CD4-positive, alpha-beta T cell (primary cell): Measurements from ENCODE around the gene SSB. TPM values are rescaled to one million over a fixed set of nuclear protein-coding genes. Genes with fewer than 3 reads are reported as not detected.

Source experiments
- ATAC-seq: fragments of 200-7000 bp; cut with Tn5 transposase; one replicate; pipeline ENCODE4 v1.10.0; 2022; ENCODE audit warnings: mild to moderate bottlenecking; ENCODE audit not compliant: poor library complexity
- CTCF ChIA-PET: fragments of 350-600 bp; sonication (Branson Sonifier 250); formaldehyde crosslinking; loops from one replicate; lab custom pipeline; 2021; ENCODE audit warnings: antibody characterized with exemption, inconsistent platforms; lab: Charles Lee
- POLR2A ChIA-PET: fragments of 350-600 bp; sonication (Branson Sonifier 250); formaldehyde crosslinking; loops from one replicate; lab custom pipeline; 2021; ENCODE audit warnings: antibody characterized with exemption, inconsistent platforms; lab: Charles Lee
- DNase-seq, 14 experiments: peaks; one replicate each; pipeline ENCODE4 v3.0.0-alpha.2; 2013 to 2020; ENCODE audit warnings: mixed read lengths in 2 of 14
- H3K27ac ChIP-seq, 2 donors: one replicate each; pipeline versions ENCODE4 v1.5.1 to v1.7.0; 2013; ENCODE audit warnings: low read length in 2 of 2, low read depth in 1 of 2, mild to moderate bottlenecking in 1 of 2
- H3K27me3 ChIP-seq, 2 experiments: 1 replicate in 1 of 2; 2 replicates in 1 of 2; pipeline versions ENCODE4 v1.6.1 to v1.7.0; 2013; ENCODE audit warnings: low read length in 2 of 2, control low read depth in 1 of 2, mild to moderate bottlenecking in 1 of 2, moderate library complexity in 1 of 2; ENCODE audit not compliant: insufficient read depth in 2 of 2, control insufficient read depth in 1 of 2
- H3K36me3 ChIP-seq: one replicate; pipeline ENCODE4 v1.6.1; 2013; ENCODE audit warnings: low read length, control low read depth; ENCODE audit not compliant: insufficient read depth
- H3K4me1 ChIP-seq: one replicate; pipeline ENCODE4 v1.6.1; 2013; ENCODE audit warnings: low read length, control low read depth; ENCODE audit not compliant: insufficient read depth
- H3K4me3 ChIP-seq: one replicate; pipeline ENCODE4 v1.5.1; 2013; ENCODE audit warnings: mild to moderate bottlenecking, low read length, moderate library complexity
- H3K9me3 ChIP-seq, 2 experiments: 1 replicate in 1 of 2; 2 replicates in 1 of 2; pipeline versions ENCODE4 v1.6.1 to v1.7.0; 2013; ENCODE audit warnings: low read length in 2 of 2, mild to moderate bottlenecking in 2 of 2, control low read depth in 1 of 2, moderate library complexity in 1 of 2; ENCODE audit not compliant: control insufficient read depth in 1 of 2, insufficient read depth in 1 of 2
- H3K27ac Mint-ChIP-seq: one replicate; pipeline ENCODE4 v1.8.0; 2020; ENCODE audit warnings: mixed read lengths
- H3K27me3 Mint-ChIP-seq: one replicate; pipeline ENCODE4 v1.8.0; 2021; ENCODE audit warnings: mixed read lengths
- H3K36me3 Mint-ChIP-seq: one replicate; pipeline ENCODE4 v1.8.0; 2021; ENCODE audit warnings: low read depth, mixed read lengths
- H3K4me1 Mint-ChIP-seq: one replicate; pipeline ENCODE4 v1.8.0; 2021; ENCODE audit warnings: low read depth, mixed read lengths
- H3K4me3 Mint-ChIP-seq: one replicate; pipeline ENCODE4 v1.8.0; 2020; ENCODE audit warnings: mild to moderate bottlenecking, mixed read lengths
- H3K9me3 Mint-ChIP-seq: one replicate; pipeline ENCODE4 v1.8.0; 2020; ENCODE audit warnings: mixed read lengths
- intact Hi-C, 2 experiments: fragments of 100-400 bp; cut with DNase I in 1 of 2; cut with micrococcal nuclease in 1 of 2; formaldehyde crosslinking; loops; one replicate each; pipeline versions ENCODE4 v1.15.1 to v1.9.0; 2023 to 2025; cut with DNase I, micrococcal nuclease
- total RNA-seq, 174 experiments: library from RNA in 2 of 174; stranded (reverse) in 2 of 174; gene quantifications; one replicate each; pipeline ENCODE4 v1.2.3 and lab custom pipeline; 2021 to 2026
- TF ChIP-seq, protein P1 (sequence below): fragments of 200-600 bp; IDR thresholded peaks from one replicate; pipeline ENCODE4 v1.8.0; 2022; ENCODE audit warnings: antibody characterized with exemption, mild to moderate bottlenecking

Gene SSB
- total RNA-seq, 2 experiments from 2014 or later: 174 to 181 TPM

DNA sequence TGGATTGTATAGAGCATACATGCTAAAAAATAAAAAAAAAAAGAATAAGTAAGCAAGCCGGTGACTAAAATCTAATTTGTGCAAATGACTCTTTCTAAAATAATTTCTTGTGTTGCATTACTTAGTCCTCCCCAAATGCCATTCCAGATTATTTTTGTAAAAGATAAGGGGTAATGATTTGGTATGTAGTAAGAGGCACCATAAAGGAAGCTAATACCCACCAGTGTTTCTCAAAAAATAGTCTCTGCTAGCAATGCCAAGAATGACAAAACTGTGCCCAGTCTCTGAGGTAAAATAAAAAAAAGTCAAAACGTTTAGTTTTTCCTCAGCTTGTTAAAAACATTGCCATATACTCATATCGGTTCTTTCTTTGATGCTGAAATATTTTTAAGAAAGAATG is 23.4 kb downstream of the SSB start:
- Histone ChIP-seq H3K27me3 (no peaks in the 10 kb centered on the region), H3K9me3 (no peaks in the 10 kb centered on the region), H3K4me3 (no peak overlapping the region), H3K36me3 (peaks cover 37% of the 10 kb centered on the region), H3K4me1 (peaks cover 37% of the 10 kb centered on the region), H3K27ac (no peak overlapping the region)
- DNase-seq (no peak), ATAC-seq (no peak)
- POLR2A ChIA-PET: interaction anchor here (0.7 kb wide), 1 partner anchor 790 kb away, joined by 3 read pairs; no protein-coding TSS in a partner anchor
- Mint-ChIP-seq H3K4me3 (no peak overlapping the region), H3K27me3 (no peaks in the 10 kb centered on the region), H3K4me1 (peaks cover 55% of the 10 kb centered on the region), H3K9me3 (no peaks in the 10 kb centered on the region), H3K27ac (no peak overlapping the region), H3K36me3 (peaks cover 63% of the 10 kb centered on the region)
- TF ChIP-seq, protein P1, sequence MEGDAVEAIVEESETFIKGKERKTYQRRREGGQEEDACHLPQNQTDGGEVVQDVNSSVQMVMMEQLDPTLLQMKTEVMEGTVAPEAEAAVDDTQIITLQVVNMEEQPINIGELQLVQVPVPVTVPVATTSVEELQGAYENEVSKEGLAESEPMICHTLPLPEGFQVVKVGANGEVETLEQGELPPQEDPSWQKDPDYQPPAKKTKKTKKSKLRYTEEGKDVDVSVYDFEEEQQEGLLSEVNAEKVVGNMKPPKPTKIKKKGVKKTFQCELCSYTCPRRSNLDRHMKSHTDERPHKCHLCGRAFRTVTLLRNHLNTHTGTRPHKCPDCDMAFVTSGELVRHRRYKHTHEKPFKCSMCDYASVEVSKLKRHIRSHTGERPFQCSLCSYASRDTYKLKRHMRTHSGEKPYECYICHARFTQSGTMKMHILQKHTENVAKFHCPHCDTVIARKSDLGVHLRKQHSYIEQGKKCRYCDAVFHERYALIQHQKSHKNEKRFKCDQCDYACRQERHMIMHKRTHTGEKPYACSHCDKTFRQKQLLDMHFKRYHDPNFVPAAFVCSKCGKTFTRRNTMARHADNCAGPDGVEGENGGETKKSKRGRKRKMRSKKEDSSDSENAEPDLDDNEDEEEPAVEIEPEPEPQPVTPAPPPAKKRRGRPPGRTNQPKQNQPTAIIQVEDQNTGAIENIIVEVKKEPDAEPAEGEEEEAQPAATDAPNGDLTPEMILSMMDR: no peak
- CTCF ChIA-PET: no interaction called here
- intact Hi-C loops: loop anchor here (2.0 to 5.0 kb wide), 3 partner anchors 55 to 130 kb away; partner anchors contain the start of genes CFAP210 (in 1 of the 2) and PHOSPHO2 (in 1 of the 2)

DNA sequence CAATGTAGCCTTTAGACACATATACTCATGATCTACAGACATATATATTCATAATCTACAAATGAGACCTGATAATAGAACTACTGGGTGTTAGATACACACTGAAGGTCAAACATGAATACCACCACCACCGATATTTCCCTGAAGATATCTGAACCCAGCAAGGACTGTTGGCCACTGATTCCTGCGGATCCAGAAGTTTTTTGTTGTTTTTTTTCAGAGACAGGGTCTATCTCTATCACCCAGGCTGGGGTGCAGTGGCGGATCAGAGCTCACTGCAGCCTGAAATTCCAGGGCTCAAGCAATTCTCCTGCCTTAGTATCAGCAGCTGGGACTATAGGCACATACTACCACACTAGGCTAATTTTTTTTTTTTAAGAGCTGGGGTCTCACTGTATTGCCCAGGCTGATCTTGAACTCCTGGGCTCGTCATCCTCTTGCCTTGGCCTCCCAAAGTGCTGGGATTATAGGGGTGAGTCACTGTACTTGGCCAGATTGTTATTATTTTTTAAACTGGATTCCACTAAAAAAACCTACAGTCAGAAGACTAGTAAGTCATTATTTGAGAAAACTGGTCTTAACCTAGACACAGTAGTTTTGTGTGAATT is 24.2 kb downstream of the SSB start:
- DNase-seq: no peak
- H3K4me3 ChIP-seq: no peak overlapping the region
- no peaks in the 10 kb centered on the region for H3K27me3 ChIP-seq
- no peak overlapping the region for H3K27ac ChIP-seq
- no peaks in the 10 kb centered on the region for H3K9me3 ChIP-seq
- intact Hi-C loops: loop anchor here (2.0 to 5.0 kb wide), 3 partner anchors 54 to 131 kb away; partner anchors contain the start of genes CFAP210 (in 1 of the 2) and PHOSPHO2 (in 1 of the 2)
- ChIA-PET CTCF (no interaction called here), POLR2A (interaction anchor here (0.7 kb wide), 1 partner anchor 791 kb away, joined by 3 read pairs; no protein-coding TSS in a partner anchor)
- H3K36me3 Mint-ChIP-seq: peaks cover 54% of the 10 kb centered on the region
- H3K36me3 ChIP-seq: peaks cover 28% of the 10 kb centered on the region
- H3K4me1 ChIP-seq: peaks cover 39% of the 10 kb centered on the region
- ATAC-seq: no peak
- TF ChIP-seq, protein P1: no peak
- no peaks in the 10 kb centered on the region for H3K27me3 Mint-ChIP-seq
- H3K4me1 Mint-ChIP-seq: peaks cover 57% of the 10 kb centered on the region
- H3K4me3 Mint-ChIP-seq: peak overlapping the region; percentile 66
- H3K9me3 Mint-ChIP-seq: no peaks in the 10 kb centered on the region
- peak overlapping the region; percentile 7 for H3K27ac Mint-ChIP-seq

- Histone ChIP-seq H3K4me3 (peak overlapping the region; percentile 94), H3K36me3 (peaks cover 18% of the 10 kb centered on the region), H3K27ac (peak overlapping the region in 1 of 2 donors; percentile 37), H3K9me3 (no peaks in the 10 kb centered on the region), H3K4me1 (peaks cover 48% of the 10 kb centered on the region), H3K27me3 (no peaks in the 10 kb centered on the region)
- Mint-ChIP-seq H3K4me3 (peak overlapping the region; percentile 89), H3K9me3 (no peaks in the 10 kb centered on the region), H3K27ac (peak overlapping the region; percentile 82), H3K4me1 (peaks cover 67% of the 10 kb centered on the region), H3K36me3 (peaks cover 54% of the 10 kb centered on the region), H3K27me3 (no peaks in the 10 kb centered on the region)
- intact Hi-C loops: loop anchor here (2.0 to 5.0 kb wide), 5 partner anchors 25 to 132 kb away; partner anchors contain the start of genes CFAP210 (in 1 of the 2), PHOSPHO2 (in 1 of the 2) and SSB (in 1 of the 2)
- ChIA-PET POLR2A (interaction anchor here (0.7 to 1.2 kb wide), 2 partner anchors 15 to 25 kb away, joined by 3 to 11 read pairs; partner anchors contain the start of gene SSB), CTCF (interaction anchor here (1.1 to 1.8 kb wide), 14 partner anchors 10 to 344 kb away, joined by 3 to 21 read pairs (median 6); partner anchors contain the start of genes BBS5, CFAP210, PHOSPHO2 and SSB)
- DNase-seq (no peak), ATAC-seq (peak; percentile 8)
- TF ChIP-seq, protein P1: no peak
Measured at GRCh38 chr2:169823996-169824372, 25.3 kb downstream of the SSB start.
